GM21528 (cell line): ENCODE data around the gene C1orf21.
"Not testable (repeated sequence)": the region's sequence is repeated elsewhere in the genome, so short reads cannot be mapped to it uniquely, and the experiment has no call there.

Source experiments
- ATAC-seq: cut with Tn5 transposase; IDR thresholded peaks from one replicate; pipeline ENCODE4 v1.9.1; 2021; ENCODE audit warnings: mild to moderate bottlenecking, moderate library complexity; ENCODE audit not compliant: unreplicated experiment, low FRiP score

C1orf21 gene

DNA sequence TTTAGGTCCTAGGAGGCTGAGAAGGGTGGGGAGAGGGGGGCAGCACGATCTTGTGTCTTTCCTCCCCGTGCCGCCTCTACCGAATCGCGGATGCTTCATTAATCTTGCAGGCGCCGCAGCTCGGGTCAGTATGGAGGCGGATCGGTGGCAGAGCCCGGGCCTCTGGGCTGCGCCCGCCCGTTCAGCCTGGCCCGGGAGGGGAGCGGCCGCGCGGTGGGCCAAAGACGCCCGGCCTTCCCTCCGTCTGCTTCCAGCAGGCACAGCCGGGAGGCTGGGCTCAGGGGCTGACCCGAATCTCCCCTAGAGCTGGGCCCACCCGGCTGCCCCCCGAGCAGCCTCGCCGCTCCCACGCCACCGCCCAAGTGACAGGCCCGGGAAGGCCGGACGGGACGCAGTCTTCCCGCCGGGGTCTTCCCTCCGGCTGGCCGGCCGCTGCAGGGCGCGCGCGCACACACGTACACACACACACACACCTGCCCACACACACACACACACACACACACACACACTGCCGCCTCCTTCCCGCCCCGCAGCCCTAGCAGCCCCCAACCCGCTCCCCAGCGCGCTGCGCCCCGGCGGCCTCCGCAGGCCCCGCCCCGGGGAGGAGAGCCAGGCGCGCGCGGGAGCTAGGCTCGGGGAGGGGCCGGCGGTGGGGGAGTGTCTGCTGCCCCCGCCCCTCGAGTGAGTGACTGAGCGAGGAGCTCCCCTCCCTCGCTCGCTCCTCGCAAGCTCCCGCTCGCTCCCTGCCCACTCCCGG is at the start of gene C1orf21:
Gene C1orf21, plus strand, starts transcription at position 718 of the 757 bp plus-strand sequence. CDS start 90,481 bp downstream, outside the sequence.
- ATAC-seq = peak; percentile 73

DNA sequence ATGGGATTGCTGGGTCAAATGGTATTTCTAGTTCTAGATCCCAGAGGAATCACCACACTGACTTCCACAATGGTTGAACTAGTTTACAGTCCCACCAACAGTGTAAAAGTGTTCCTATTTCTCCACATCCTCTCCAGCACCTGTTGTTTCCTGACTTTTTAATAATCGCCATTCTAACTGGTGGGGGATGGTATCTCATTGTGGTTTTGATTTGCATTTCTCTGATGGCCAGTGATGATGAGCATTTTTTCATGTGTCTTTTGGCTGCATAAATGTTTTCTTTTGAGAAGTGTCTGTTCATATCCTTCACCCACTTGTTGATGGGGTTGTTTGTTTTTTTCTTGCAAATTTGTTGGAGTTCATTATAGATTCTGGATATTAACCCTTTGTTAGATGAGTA is 49.0 kb upstream of the C1orf21 start:
- not testable (repeated sequence) for ATAC-seq

GRCh38 chr1:184340984-184341383 is 45.8 kb upstream of the C1orf21 start:
- no peak for ATAC-seq

DNA sequence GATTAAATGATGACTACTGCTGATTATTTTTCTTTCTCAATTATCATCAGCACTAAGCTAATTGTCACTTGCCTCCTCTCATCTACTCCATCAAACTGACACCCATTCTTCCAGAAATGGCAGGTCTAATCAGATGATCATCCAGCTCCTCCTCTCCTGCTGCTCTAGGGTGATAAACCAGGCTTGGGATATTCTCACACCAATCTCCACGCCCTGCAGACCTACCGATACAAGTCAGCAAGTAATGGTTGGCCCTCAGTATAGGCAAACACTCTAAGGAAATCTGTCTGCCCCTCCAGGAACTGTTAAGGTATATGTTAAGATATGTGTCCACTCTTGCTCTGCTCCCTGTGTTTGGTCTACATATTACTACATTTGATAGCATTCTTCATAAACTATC is 36.3 kb upstream of the C1orf21 start:
- ATAC-seq = no peak

- ATAC-seq = no peak
Measured at GRCh38 chr1:184351416-184351975, 35.3 kb upstream of the C1orf21 start.

- no peak for ATAC-seq
Measured at GRCh38 chr1:184352776-184353175, 34.1 kb upstream of the C1orf21 start.

GRCh38 chr1:184354719-184355118 is 32.1 kb upstream of the C1orf21 start:
- ATAC-seq = no peak

GRCh38 chr1:184356891-184357290 is 29.9 kb upstream of the C1orf21 start:
- no peak for ATAC-seq

GRCh38 chr1:184358256-184358655 is 28.6 kb upstream of the C1orf21 start:
- no peak for ATAC-seq

DNA sequence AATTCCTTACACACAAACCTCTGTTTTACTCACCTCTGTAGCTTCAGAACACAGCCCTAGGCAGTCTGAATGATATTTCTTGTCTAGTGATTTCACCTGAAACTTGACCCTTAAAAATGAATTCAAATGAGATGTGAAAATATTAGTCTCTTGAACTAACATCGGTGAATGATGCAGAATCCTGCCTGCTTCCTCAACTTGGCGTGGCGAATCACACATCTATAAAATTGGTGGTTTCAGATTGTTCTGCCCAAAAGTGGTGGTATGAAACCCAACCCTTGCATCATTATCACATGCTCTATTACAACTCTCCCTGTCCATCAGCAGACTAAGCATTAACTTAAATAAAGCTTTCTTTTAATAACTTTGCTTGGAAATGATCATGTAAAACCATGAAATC is 26.9 kb upstream of the C1orf21 start:
- no peak for ATAC-seq

DNA sequence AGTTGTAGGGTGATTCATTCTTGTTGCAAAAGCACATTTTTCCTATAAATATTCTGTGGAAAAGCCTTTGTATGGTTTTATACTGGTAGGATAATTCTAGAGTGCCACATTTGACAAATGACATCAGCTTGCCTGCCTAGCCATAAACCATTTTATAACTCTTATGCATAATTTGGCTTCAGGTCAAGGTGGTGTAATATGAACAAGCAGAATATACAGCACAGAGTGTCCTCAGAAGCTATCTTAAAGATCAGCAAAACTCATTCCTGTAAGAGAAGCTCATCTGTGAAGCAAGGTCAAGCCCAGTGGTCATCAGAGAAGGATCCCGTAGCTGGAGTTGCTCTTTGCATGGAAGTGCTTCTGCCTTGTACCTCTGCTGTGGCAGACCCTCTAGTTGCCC is 24.0 kb upstream of the C1orf21 start:
- ATAC-seq = no peak

DNA sequence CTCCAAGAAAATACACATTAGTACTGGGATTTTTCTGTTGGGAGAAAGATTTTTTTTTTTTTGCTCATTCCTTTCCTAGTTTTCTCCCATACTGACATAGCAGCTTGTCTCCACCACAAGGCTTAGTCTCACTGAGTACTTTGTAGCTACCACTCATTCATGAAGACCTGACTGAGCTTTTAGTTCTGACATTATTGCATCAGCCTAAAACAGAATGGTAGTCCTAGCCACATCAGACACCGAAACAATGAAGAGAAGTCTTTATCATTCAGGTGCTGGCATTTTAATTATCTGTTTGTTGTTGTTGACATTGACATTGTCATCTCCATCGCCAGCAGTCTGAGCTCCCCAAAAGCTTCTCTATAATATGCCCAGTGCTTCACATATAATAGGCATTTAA is 21.1 kb upstream of the C1orf21 start:
- no peak for ATAC-seq

DNA sequence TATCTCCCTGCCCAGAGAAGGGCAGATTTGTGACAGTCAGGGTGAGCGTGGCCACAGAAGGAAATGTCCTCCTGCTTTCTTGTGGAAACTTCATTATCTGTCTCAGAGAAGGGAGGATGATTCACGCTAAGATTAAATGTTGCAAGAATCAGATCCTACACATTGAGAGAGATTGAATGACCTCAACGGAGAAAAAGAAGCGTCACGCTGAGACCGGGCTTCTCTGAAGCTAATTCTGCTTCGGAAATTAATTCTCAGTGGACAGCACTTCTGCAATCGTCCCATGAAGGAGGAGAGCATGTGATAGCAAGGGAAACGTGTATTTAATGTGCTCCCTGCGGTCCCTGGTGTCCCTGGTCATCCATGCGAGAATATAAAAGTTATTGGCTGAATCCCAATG is 19.8 kb upstream of the C1orf21 start:
- ATAC-seq = no peak

GRCh38 chr1:184367427-184368038 is 19.3 kb upstream of the C1orf21 start:
- no peak for ATAC-seq

- no peak for ATAC-seq
Measured at GRCh38 chr1:184368354-184368753, 18.5 kb upstream of the C1orf21 start.

DNA sequence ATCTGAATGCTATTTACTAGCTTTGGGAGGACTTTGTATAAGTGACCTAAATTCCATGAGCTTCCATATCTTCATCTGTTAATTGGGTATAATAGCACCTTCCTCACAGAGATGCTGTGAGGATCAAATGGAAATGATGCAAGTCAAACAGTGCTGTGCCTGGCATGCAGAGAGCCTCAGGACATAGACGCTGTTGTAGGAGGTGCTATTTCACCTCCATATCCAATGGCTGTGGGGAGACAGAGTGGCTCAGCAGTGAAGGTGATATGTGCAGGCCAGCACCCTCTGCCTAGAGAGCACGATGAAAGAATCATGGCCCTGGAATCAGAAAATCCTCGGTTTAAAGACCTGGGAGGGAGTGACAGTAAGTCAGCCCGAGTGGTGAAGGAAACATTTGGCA is 16.0 kb upstream of the C1orf21 start:
- no peak for ATAC-seq

DNA sequence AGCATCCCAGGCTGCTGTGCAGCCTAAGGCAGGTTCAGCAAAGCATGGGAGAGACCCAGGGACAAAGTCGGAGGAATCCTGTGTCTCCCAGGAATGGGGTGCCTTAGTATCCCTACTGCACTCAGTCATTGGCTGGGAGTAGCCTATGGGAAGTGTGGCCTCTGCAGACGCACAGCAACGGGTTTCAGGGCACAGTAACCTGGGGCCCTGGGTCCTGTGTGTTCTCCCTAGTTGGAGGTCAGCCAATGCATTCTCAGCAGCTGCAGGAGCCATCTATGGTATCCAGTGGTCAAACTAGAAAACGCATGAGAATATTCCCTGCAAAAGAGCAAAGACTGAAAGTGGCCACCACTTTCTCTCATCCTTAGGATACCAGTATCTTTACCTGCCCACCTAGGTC is 13.7 kb upstream of the C1orf21 start:
- no peak for ATAC-seq

DNA sequence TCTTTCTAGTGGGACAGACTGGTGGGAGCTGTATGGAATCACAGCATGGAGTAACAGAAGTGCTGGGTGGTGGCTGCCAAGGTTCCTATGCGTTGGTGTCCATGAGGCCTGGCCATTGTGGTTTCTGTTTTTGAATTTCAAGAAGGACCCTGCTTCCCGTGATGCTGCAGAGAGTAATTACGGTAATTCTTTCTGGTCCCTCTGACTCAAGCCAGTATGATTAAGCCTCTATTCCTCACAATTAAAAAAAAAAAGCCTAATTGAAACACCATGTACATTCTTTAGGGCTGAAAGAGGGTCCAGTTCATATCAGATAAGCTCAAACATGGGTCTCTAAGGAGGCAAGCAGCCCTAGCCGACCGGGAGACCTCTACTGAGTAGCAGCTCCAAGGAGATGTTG is 10.5 kb upstream of the C1orf21 start:
- no peak for ATAC-seq

DNA sequence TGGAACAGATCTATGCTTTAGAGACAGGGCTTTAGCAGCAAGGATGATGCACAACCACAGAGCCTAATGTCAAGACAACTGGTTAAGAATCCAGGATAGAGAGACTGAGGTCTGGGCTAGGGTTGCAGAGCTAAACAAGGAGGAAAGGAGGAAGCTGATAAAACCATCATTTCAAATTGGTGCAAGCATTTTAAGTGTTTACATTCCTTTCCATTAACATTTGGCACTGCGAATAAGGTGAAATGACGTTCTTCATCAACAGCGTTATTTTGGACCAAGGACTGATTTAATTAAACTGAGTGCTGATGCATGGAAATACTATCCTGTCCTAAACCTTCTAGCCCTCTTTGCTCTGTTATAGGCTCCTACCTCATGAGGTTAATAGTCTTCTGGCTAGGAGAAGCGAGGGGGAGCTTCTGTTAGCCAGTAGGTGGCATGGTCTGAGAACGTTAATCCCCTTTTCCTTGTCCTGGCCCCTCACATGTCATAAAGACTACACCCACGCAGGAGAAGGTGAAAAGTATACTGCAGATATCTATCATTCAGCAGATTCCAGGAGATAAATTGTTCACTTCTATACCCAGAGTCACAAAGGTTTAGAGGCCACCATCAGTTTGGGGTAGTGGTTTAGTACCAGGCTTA is 7.6 kb upstream of the C1orf21 start:
- no peak for ATAC-seq

DNA sequence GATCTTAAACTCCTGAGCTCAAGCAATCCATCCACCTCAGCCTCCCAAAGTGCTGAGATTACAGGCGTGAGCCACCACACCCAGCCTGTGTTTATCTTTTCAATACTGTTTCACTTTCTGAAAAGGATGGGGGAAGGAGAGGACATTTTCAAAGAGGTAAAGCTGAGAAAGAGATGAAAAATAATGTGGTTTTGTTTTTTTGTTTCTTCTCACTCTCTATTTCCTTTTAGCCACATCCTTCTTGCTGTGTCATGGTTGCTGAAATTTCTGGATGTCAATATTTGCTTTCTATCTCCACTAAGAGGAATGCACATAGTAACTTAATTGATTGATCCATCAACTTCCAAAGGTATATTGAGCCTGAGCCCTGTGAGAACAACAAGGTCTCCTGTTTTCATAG is 6.4 kb upstream of the C1orf21 start:
- no peak for ATAC-seq

- no peak for ATAC-seq
Measured at GRCh38 chr1:184383772-184384323, 3.0 kb upstream of the C1orf21 start.
